ENCODE results near the gene RBPJ.

Gene RBPJ

DNA sequence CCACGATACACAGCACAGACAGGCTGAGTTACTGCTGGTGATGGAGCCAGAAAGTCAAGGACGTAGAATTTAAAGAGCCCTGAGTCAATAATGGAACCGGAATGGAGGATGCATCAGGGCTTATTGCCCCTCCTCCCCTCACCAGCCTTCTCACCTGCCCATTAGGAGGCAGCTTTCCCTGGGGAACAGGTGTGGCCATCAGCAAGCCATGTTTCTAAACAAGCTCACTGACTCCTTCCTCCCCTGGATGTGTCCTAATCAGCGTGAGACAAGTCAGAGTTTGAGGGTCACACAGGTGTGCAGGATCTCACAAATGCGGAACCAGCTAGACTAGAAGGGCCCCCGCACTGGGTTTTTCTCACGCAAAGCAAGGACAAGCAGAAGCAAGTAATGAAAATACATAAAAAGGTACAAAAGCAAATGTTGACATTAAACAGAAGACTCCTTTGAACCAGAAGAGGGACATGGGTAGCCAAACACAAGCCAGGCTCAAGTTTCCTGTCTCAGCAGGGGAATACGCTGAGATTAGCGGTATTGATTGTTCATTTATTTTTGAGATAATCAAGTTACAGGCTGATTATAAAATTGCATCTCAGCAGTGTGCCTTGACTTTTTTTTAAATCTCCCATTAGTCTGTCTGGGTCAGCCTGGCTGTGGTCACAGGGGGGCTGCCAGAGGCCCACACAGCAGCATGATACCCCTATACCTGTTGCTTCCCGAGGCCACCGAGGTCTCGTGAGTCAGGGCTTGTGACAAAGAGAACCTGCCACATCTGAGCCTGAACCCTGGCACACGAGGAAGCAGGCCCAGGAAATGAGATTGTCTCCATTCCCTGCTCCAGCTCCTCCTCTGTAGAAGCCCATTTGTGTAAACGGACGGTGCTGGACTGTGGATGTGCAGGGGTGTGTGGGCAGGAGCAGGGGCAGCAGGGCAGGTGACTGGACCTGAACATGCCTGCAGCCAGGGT lies 132.0 kb downstream of the RBPJ start:
- Histone ChIP-seq H3K9ac (ENCODE audit: low read depth in 1 of 2, low read length in 2 of 2) (no peak overlapping the region), H3K4me1 (ENCODE audit: control insufficient read depth in 2 of 2, insufficient read depth in 2 of 2, low read length in 2 of 2) (no peaks in the 10 kb centered on the region), H3K9me3 (ENCODE audit: control insufficient read depth in 2 of 2, low read length in 2 of 2) (no peaks in the 10 kb centered on the region), H3K27ac (ENCODE audit: low read depth in 2 of 2, low read length in 2 of 2) (no peak overlapping the region), H3K36me3 (ENCODE audit: control insufficient read depth in 2 of 2, insufficient read depth in 2 of 2, low read length in 2 of 2) (no peaks in the 10 kb centered on the region), H3K4me3 (ENCODE audit: low read length in 2 of 2) (no peak overlapping the region), H3K27me3 (ENCODE audit: control insufficient read depth in 2 of 2, insufficient read depth in 2 of 2, low read length in 2 of 2) (no peaks in the 10 kb centered on the region)

DNA sequence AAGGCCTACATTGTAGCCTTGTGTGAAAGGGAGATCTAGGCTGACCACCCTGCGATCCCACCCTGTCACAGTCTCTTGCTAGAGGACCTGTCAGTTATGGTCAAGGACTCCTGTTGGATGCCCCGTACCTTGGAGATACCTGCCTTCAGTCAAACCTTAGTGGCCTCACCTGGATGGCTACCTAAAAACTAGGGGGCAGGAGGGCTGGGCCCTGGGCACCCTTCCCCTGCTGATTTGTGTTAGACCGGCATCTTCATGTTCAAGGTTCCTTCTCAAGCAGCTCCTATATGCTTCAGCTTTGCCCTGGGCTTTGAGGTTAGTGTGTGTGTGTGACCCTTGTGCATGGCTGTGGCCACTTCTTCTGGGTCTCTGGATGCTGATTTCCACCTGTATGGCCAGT lies 134.1 kb downstream of the RBPJ start:
- Histone ChIP-seq H3K4me3 (ENCODE audit: low read length in 2 of 2) (no peak overlapping the region), H3K36me3 (ENCODE audit: control insufficient read depth in 2 of 2, insufficient read depth in 2 of 2, low read length in 2 of 2) (no peaks in the 10 kb centered on the region), H3K9me3 (ENCODE audit: control insufficient read depth in 2 of 2, low read length in 2 of 2) (no peaks in the 10 kb centered on the region), H3K9ac (ENCODE audit: low read depth in 1 of 2, low read length in 2 of 2) (no peak overlapping the region), H3K27ac (ENCODE audit: low read depth in 2 of 2, low read length in 2 of 2) (no peak overlapping the region), H3K27me3 (ENCODE audit: control insufficient read depth in 2 of 2, insufficient read depth in 2 of 2, low read length in 2 of 2) (no peaks in the 10 kb centered on the region), H3K4me1 (ENCODE audit: control insufficient read depth in 2 of 2, insufficient read depth in 2 of 2, low read length in 2 of 2) (no peaks in the 10 kb centered on the region)

DNA sequence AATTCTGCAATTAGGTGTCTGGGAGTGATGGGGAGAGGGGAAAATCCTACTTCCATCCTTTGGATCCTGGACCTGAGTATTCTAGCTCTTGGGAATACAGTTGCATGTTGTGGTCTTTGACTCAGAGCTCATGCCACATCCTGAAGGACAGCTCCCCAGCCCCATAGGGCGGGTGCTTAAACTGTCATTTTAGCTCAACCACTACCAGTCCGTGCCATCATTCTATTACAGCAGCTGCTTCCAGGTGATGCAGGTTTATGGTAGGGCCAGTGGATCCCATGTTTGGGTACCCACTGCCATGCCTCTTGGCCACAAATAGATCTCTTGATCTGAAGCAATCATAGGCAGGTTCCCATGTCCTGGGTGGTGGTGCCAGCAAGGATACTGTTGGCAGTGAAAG lies 134.8 kb downstream of the RBPJ start:
- H3K4me1 ChIP-seq (ENCODE audit: control insufficient read depth in 2 of 2, insufficient read depth in 2 of 2, low read length in 2 of 2): no peaks in the 10 kb centered on the region
- H3K36me3 ChIP-seq (ENCODE audit: control insufficient read depth in 2 of 2, insufficient read depth in 2 of 2, low read length in 2 of 2): no peaks in the 10 kb centered on the region
- no peaks in the 10 kb centered on the region for H3K9me3 ChIP-seq (ENCODE audit: control insufficient read depth in 2 of 2, low read length in 2 of 2)
- H3K27me3 ChIP-seq (ENCODE audit: control insufficient read depth in 2 of 2, insufficient read depth in 2 of 2, low read length in 2 of 2): no peaks in the 10 kb centered on the region
- no peak overlapping the region for H3K4me3 ChIP-seq (ENCODE audit: low read length in 2 of 2)
- H3K27ac ChIP-seq (ENCODE audit: low read depth in 2 of 2, low read length in 2 of 2): no peak overlapping the region
- H3K9ac ChIP-seq (ENCODE audit: low read depth in 1 of 2, low read length in 2 of 2): no peak overlapping the region

DNA sequence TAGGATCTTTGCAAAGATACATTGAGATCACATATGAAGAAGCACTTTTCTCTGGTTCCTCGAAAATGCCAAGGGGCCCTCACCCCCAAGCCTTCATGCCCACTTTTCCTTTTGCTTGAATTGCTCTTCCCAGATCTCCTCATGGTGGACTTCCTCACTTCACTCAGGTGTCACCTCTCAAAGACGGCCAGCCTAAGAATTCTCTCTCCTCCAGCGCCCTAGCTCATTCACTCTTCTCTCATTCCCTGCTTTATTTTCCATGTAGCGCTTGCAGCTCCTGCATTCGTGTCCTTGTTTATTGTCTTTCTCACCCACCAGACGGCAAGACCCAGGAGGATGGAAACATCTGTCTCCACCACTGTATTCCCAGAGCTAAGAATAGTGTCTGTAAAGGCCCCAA lies 136.6 kb downstream of the RBPJ start:
- no peaks in the 10 kb centered on the region for H3K27me3 ChIP-seq (ENCODE audit: control insufficient read depth in 2 of 2, insufficient read depth in 2 of 2, low read length in 2 of 2)

DNA sequence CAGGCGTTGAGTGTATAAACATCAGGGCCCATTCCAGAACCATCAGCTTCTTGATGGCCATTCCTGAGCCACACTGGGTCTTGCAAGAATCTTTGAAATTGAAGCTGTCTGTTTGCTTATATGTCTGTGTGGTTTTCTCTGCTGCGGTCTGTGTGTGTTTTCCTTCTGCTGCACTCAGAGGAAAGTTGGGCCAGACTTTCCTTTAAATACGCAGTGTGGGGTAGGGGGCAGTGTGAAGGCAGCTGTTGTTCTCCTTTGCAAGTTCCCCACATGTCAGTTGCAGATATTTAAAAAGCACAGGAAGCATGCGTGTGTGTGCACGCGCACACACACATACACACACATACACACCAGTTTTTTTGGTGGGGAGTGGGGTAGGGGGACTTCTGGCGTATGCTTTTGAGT lies 137.3 kb downstream of the RBPJ start:
- no peak overlapping the region for H3K27ac ChIP-seq (ENCODE audit: low read depth in 2 of 2, low read length in 2 of 2)
- no peaks in the 10 kb centered on the region for H3K27me3 ChIP-seq (ENCODE audit: control insufficient read depth in 2 of 2, insufficient read depth in 2 of 2, low read length in 2 of 2)
- no peaks in the 10 kb centered on the region for H3K36me3 ChIP-seq (ENCODE audit: control insufficient read depth in 2 of 2, insufficient read depth in 2 of 2, low read length in 2 of 2)
- H3K4me3 ChIP-seq (ENCODE audit: low read length in 2 of 2): no peak overlapping the region
- no peaks in the 10 kb centered on the region for H3K9me3 ChIP-seq (ENCODE audit: control insufficient read depth in 2 of 2, low read length in 2 of 2)
- no peaks in the 10 kb centered on the region for H3K4me1 ChIP-seq (ENCODE audit: control insufficient read depth in 2 of 2, insufficient read depth in 2 of 2, low read length in 2 of 2)
- no peak overlapping the region for H3K9ac ChIP-seq (ENCODE audit: low read depth in 1 of 2, low read length in 2 of 2)

More for the DNA sequence above, 136.6 kb downstream of the RBPJ start:
- Histone ChIP-seq H3K4me3 (ENCODE audit: low read length in 2 of 2) (no peak overlapping the region), H3K9ac (ENCODE audit: low read depth in 1 of 2, low read length in 2 of 2) (no peak overlapping the region), H3K36me3 (ENCODE audit: control insufficient read depth in 2 of 2, insufficient read depth in 2 of 2, low read length in 2 of 2) (no peaks in the 10 kb centered on the region), H3K9me3 (ENCODE audit: control insufficient read depth in 2 of 2, low read length in 2 of 2) (no peaks in the 10 kb centered on the region), H3K27ac (ENCODE audit: low read depth in 2 of 2, low read length in 2 of 2) (no peak overlapping the region), H3K4me1 (ENCODE audit: control insufficient read depth in 2 of 2, insufficient read depth in 2 of 2, low read length in 2 of 2) (no peaks in the 10 kb centered on the region)

DNA sequence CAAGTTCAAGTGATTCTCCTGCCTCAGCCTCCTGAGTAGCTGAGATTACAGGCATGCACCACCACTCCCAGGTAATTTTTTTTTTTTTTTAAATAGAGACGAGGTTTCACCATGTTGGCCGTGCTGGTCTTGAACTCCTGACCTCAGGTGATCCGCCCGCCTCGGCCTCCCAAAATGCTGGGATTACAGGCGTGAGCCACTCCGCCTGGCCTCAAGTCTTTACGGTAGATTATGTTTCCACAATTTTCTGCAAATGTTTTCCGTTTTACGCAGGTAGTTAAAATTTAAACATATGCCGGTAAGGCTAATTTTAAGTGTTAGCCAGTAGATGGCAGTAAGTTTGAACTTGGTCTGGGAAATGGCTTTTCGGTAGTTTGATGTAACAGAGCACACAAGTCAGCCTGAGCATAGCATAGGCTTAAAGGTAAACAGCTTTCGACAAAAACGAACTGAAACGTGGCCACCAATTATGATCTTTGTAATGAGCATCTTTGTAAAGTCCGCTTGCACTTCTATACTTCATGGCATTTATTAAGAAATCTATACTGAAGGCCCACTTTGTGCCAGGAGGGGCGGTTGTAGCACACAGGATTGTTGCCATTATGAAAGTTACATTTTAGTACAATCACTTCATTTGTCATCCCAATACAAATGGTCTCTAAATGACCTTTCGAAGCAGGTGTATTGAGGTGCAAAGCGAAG lies 138.4 kb downstream of the RBPJ start:
- peak overlapping the region in 1 of 2 donors; percentile 22 for H3K4me3 ChIP-seq (ENCODE audit: low read length in 2 of 2)
- no peaks in the 10 kb centered on the region for H3K36me3 ChIP-seq (ENCODE audit: control insufficient read depth in 2 of 2, insufficient read depth in 2 of 2, low read length in 2 of 2)
- H3K9me3 ChIP-seq (ENCODE audit: control insufficient read depth in 2 of 2, low read length in 2 of 2): no peaks in the 10 kb centered on the region
- H3K27me3 ChIP-seq (ENCODE audit: control insufficient read depth in 2 of 2, insufficient read depth in 2 of 2, low read length in 2 of 2): no peaks in the 10 kb centered on the region
- no peak overlapping the region for H3K27ac ChIP-seq (ENCODE audit: low read depth in 2 of 2, low read length in 2 of 2)
- H3K9ac ChIP-seq (ENCODE audit: low read depth in 1 of 2, low read length in 2 of 2): no peak overlapping the region
- H3K4me1 ChIP-seq (ENCODE audit: control insufficient read depth in 2 of 2, insufficient read depth in 2 of 2, low read length in 2 of 2): no peaks in the 10 kb centered on the region

DNA sequence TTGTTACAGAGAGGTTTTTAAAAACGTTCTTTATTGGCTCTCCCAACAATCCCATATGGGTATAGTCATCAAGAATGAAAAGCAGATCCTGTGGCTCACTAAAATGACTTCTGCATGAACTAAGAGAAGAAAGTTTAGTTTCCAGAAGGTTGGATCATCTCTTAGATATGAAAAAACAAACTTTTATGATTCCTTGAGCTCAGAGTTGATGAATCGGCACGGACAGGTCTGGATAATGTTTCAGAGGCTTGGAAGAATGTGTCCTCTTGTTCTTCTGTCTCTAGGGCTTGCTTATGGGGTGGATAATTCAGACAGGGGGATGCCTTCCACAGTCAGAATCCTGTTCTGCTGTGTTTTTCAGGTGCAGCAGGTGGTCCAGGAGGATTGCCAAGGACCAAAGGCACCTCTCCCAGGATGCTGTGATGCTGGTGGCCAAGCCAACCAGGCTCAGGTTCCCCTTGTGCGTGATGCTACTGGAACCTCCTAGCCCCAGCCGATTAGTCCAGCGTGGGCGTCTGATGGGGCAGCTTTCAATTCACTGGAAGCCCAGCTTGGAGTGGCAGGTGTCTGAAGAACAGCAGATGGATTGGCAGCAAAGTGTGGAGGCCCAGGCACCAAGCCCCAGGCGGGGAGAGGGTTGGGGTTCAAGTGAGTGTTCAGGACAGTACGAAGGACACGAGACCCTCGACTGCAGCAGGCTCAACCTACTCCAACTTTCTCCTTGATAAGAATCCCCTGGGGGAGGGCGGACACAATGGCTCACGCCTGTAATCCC lies 139.1 kb downstream of the RBPJ start:
- Histone ChIP-seq H3K4me1 (ENCODE audit: control insufficient read depth in 2 of 2, insufficient read depth in 2 of 2, low read length in 2 of 2) (no peaks in the 10 kb centered on the region), H3K9me3 (ENCODE audit: control insufficient read depth in 2 of 2, low read length in 2 of 2) (no peaks in the 10 kb centered on the region), H3K27ac (ENCODE audit: low read depth in 2 of 2, low read length in 2 of 2) (no peak overlapping the region), H3K27me3 (ENCODE audit: control insufficient read depth in 2 of 2, insufficient read depth in 2 of 2, low read length in 2 of 2) (no peaks in the 10 kb centered on the region), H3K9ac (ENCODE audit: low read depth in 1 of 2, low read length in 2 of 2) (no peak overlapping the region), H3K36me3 (ENCODE audit: control insufficient read depth in 2 of 2, insufficient read depth in 2 of 2, low read length in 2 of 2) (no peaks in the 10 kb centered on the region), H3K4me3 (ENCODE audit: low read length in 2 of 2) (no peak overlapping the region)

DNA sequence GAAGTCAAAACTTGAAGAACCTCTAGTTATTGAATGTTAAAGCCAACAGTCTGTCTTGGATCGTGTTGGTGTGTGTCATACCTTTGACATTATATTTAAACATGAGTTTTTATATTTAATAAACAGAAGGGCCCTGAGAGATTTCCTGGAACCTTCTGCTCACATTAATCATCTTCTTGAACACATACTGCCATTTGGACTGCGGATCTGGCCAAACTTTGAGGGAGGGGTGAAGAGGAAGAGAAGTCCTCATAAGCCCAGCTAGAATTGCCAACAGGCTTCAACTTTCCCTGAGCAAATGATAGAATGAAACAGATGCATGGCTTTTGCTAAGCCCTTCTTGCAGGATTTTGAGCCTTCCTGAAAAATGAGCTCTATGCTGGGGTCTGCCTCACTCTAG lies 142.1 kb downstream of the RBPJ start:
- no peak overlapping the region for H3K27ac ChIP-seq (ENCODE audit: low read depth in 2 of 2, low read length in 2 of 2)
- H3K36me3 ChIP-seq (ENCODE audit: control insufficient read depth in 2 of 2, insufficient read depth in 2 of 2, low read length in 2 of 2): no peaks in the 10 kb centered on the region
- no peak overlapping the region for H3K9ac ChIP-seq (ENCODE audit: low read depth in 1 of 2, low read length in 2 of 2)
- no peaks in the 10 kb centered on the region for H3K27me3 ChIP-seq (ENCODE audit: control insufficient read depth in 2 of 2, insufficient read depth in 2 of 2, low read length in 2 of 2)
- H3K4me1 ChIP-seq (ENCODE audit: control insufficient read depth in 2 of 2, insufficient read depth in 2 of 2, low read length in 2 of 2): no peaks in the 10 kb centered on the region
- H3K4me3 ChIP-seq (ENCODE audit: low read length in 2 of 2): no peak overlapping the region
- H3K9me3 ChIP-seq (ENCODE audit: control insufficient read depth in 2 of 2, low read length in 2 of 2): no peaks in the 10 kb centered on the region

DNA sequence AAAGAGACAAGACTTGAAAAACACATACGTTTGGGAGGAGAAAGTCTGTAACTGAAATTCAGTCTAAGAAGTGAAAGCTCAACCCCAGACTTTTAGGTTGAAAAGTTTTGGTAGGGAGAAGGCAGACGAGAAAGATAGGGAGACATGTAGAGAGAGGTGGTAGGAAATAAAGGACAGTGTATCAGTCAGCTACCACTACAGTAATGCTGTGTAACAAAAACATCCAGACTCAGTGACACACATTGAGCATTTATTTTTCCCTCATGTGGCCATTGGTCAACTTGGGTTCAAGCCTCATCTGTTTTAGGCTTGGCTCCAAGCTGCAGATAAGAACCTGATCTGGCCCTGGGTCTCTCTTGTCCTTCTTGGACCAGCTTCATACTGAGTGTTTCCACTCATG lies 142.6 kb downstream of the RBPJ start:
- Histone ChIP-seq H3K27ac (ENCODE audit: low read depth in 2 of 2, low read length in 2 of 2) (no peak overlapping the region), H3K9me3 (ENCODE audit: control insufficient read depth in 2 of 2, low read length in 2 of 2) (no peaks in the 10 kb centered on the region), H3K9ac (ENCODE audit: low read depth in 1 of 2, low read length in 2 of 2) (no peak overlapping the region), H3K36me3 (ENCODE audit: control insufficient read depth in 2 of 2, insufficient read depth in 2 of 2, low read length in 2 of 2) (no peaks in the 10 kb centered on the region), H3K4me1 (ENCODE audit: control insufficient read depth in 2 of 2, insufficient read depth in 2 of 2, low read length in 2 of 2) (no peaks in the 10 kb centered on the region), H3K27me3 (ENCODE audit: control insufficient read depth in 2 of 2, insufficient read depth in 2 of 2, low read length in 2 of 2) (no peaks in the 10 kb centered on the region), H3K4me3 (ENCODE audit: low read length in 2 of 2) (no peak overlapping the region)

All from mucosa of rectum (tissue), 2 donors.